HG03439 (cell line): ENCODE measurements around the gene MYG1.

Experiments
- ATAC-seq: cut with Tn5 transposase; IDR thresholded peaks from one replicate; pipeline ENCODE4 v1.9.1; 2021; ENCODE audit warnings: mild to moderate bottlenecking, moderate library complexity; ENCODE audit not compliant: unreplicated experiment

The MYG1 gene, protein sequence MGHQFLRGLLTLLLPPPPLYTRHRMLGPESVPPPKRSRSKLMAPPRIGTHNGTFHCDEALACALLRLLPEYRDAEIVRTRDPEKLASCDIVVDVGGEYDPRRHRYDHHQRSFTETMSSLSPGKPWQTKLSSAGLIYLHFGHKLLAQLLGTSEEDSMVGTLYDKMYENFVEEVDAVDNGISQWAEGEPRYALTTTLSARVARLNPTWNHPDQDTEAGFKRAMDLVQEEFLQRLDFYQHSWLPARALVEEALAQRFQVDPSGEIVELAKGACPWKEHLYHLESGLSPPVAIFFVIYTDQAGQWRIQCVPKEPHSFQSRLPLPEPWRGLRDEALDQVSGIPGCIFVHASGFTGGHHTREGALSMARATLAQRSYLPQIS

GRCh38 chr12:53299454-53300180 is at the start of gene MYG1:
TSS of gene MYG1 (plus strand) at chr12:53299695. CDS start at chr12:53299738, 43 bp downstream.
- ATAC-seq = peak; percentile 67

DNA sequence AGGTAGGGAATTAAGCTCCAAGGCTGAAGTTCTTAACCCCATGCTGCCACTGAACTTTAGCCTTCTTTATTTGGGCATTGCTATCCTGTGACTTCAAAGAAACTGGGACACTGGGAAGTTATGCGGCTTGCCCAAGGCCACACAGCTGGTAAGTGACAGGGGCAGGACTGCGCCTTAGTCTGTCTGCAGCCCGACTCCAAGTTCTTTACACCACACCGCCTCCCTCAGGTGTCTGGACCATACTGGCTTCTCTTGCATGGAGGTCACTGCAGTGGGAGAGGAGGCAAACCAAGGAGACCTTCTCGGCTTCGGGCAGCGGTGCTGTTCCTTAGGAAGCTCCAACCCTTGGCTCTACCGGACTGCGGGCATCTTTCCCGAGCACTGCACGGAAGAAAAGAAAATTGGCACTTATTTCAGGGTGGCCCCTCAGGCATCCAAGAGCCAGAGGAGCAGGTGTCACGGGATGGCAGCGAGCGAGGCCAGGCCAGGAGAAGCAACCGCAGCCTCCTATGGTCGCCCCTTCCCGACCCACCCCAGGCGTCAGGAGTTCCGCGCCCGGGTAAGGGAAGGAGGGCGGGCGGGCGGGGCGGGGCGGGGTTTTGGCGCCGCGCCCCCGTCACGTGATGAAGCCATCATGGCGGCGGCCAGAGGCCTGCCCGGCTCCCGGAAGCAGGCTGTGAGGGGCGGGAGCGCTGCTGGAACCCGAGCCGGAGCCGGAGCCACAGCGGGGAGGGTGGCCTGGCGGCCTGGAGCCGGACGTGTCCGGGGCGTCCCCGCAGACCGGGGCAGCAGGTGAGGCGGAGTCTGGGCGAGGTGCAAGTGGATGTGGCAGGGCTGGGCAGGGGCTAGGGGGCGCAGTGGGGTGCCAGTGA is 47.8 kb upstream of the MYG1 start:
- ATAC-seq = peak; percentile 77

DNA sequence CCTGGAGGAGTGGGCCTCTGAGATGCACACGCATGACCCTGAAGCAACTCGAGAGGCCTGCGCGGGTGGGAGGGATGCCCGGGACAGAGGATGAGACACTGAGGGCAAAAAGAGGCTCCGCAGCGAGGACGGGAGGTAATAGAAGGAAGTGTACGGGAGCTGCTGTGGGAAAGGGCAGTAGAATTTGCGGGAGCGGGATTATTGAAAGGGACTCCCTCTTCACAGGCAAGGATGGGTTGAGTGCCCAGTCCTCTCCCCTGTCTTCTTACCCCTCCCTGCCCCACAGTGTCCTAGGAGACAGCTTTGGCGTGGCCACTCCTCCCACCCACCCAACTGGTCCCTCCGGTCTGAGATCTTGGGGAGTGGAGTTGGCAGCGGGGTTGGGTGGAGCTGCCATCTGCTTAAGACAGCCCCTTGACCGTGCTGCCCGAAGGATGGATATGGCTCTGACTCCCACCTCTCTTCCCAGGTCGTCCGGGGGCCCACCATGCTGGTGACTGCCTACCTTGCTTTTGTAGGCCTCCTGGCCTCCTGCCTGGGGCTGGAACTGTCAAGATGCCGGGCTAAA is 47.1 kb upstream of the MYG1 start:
- ATAC-seq = no peak

DNA sequence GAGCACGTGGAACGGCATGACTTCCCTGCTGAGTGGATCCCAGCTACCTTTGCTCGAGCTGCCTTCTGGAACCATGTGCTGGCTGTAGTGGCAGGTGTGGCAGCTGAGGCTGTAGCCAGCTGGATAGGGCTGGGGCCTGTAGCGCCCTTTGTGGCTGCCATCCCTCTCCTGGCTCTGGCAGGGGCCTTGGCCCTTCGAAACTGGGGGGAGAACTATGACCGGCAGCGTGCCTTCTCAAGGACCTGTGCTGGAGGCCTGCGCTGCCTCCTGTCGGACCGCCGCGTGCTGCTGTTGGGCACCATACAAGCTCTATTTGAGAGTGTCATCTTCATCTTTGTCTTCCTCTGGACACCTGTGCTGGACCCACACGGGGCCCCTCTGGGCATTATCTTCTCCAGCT is 46.2 kb upstream of the MYG1 start:
- no peak for ATAC-seq

GRCh38 chr12:53254816-53255545 is 44.5 kb upstream of the MYG1 start:
- no peak for ATAC-seq

GRCh38 chr12:53255996-53256395 is 43.5 kb upstream of the MYG1 start:
- no peak for ATAC-seq

- no peak for ATAC-seq
Observed at GRCh38 chr12:53258541-53259539, 40.7 kb upstream of the MYG1 start.

DNA sequence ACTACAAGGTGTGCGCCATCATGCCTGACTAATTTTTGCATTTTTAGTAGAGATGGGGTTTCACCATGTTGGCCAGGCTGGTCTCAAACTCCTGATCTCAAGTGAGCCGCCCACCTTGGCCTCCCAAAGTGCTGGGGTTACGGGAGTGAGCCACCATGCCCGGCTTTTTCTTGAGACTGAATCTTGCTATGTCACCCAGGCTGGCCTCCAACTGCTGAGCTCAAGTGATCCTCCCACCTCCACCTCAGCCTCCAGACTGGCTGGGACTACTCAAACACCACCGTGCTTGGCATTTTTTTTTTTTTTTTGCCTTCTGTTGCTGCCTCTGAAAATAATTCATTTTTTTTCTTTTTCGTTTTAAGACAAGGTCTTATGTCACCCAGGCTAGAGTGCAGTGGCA is 39.6 kb upstream of the MYG1 start:
- no peak for ATAC-seq

- ATAC-seq = no peak
Observed at GRCh38 chr12:53265783-53266182, 33.7 kb upstream of the MYG1 start.

- no peak for ATAC-seq
Observed at GRCh38 chr12:53267306-53267998, 32.0 kb upstream of the MYG1 start.

DNA sequence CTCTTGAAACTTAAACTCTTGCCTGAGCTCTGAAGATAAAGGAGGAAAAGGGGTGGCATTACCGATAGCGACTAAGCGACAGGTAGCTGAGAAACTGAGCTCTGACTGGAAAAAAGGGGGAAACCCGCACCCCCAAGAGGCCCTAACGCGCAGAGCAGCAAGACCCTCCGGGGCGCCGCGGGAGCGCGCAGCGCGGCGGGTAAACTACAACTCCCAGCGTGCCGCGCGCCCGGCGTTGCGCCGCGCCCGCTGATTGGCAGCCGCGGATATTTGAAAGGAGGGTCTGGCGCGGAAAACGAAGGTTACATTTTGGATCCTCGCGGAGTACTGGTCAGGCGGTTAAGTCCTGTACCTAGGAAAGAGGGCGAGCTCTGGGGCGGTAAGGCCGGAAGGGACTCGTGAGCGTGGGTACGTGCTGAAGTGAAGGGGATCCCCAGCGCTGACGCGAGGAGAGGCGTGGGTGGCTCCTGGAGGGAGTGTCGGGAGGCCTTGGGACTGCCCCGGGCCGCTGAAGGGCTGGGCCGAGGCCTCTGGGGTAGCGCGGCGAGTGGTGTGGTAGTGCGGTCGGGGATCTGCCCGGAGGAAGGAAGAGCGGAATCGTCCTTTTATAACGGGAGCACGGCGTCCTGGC is 31.4 kb upstream of the MYG1 start, which contains the start of gene ESPL1:
Gene ESPL1, plus strand, starts transcription at position 301 of the 631 bp plus-strand sequence. CDS start 468 bp downstream, outside the sequence.
- ATAC-seq = peak; percentile 78

DNA sequence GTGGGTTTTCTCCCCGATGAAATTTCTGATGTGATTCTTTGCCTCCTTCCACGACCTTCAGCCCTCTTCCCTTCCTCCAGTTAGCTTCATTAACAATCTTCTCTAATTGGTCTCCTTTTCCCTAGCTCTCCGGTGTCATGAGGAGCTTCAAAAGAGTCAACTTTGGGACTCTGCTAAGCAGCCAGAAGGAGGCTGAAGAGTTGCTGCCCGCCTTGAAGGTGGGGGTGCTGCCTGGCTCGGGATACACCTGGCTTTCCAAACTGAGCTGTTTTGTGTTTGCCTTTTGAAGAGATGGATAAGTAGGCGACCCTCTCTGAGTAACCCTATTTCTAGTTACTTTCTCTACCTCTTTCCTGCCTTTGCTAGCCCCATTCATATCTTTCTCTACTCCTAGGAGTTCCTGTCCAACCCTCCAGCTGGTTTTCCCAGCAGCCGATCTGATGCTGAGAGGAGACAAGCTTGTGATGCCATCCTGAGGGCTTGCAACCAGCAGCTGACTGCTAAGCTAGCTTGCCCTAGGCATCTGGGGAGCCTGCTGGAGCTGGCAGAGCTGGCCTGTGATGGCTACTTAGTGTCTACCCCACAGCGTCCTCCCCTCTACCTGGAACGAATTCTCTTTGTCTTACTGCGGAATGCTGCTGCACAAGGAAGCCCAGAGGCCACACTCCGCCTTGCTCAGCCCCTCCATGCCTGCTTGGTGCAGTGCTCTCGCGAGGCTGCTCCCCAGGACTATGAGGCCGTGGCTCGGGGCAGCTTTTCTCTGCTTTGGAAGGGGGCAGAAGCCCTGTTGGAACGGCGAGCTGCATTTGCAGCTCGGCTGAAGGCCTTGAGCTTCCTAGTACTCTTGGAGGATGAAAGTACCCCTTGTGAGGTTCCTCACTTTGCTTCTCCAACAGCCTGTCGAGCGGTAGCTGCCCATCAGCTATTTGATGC is 30.6 kb upstream of the MYG1 start:
- ATAC-seq = no peak

DNA sequence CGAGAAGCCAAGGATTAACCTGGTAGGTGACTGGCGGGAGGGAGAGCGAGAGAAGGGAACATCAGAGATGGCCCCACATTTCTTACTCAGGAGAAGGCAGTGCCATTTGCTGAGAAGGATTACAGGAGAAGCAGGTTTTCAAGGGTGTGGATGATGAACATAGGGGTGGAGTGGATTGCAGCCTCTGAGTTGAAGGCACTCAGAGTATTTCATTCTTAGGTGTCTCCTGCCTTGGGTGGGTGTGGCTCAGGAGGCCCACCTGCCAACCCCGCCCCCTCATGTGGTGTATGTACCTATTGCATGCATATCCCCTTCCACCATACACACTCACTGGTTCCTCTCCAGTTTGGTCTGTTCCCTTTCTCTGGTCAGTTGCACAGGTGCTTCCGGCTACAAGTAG is 25.1 kb upstream of the MYG1 start:
- no peak for ATAC-seq

- no peak for ATAC-seq
Observed at GRCh38 chr12:53276511-53276910, 23.0 kb upstream of the MYG1 start.

- no peak for ATAC-seq
Observed at GRCh38 chr12:53277981-53278380, 21.5 kb upstream of the MYG1 start.

DNA sequence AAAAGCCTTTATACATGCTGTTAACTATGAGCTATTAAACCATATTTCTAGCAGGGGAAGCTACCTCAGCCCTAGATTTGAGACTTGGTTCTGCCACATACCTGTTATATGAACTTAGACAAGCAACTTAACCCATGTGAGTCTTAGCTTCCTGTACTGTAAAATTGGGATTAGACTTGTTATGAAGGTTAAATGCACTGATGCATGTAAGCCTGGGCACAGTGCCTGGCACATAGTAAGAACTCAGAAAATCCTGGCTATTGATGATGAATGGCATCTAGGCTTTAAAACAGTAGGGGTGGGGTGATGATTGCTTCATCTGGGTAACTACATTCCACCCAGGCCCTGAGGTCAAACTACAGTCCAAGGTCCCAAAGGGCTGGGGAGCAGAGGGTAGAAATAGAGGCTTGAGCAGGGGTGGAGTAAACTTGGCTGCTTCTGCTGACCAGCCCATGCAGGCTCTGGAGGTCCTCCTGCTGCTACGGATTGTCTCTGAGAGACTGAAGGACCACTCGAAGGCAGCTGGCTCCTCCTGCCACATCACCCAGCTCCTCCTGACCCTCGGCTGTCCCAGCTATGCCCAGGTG is 20.1 kb upstream of the MYG1 start:
- ATAC-seq = no peak
